Peyer's patch (tissue), 4 donors: Measurements from ENCODE around the gene IL10RB. TPM values are rescaled to one million over a fixed set of nuclear protein-coding genes. Genes with fewer than 3 reads are reported as not detected.
A peak's percentile ranks its signal among the peaks of the same experiment; 100 is the strongest.

Experiments used
- DNase-seq, 3 donors: peaks; one replicate each; pipeline ENCODE4 v3.0.0-alpha.2; 2017 to 2019
- H3K27ac ChIP-seq, 4 donors: fragments of 200-600 bp; sonication (generic); one replicate each; pipeline ENCODE4 v1.5.1; 2016 to 2019
- H3K27me3 ChIP-seq, 2 donors: fragments of 200-600 bp; sonication (generic); one replicate each; pipeline ENCODE4 v1.5.1; 2019
- H3K36me3 ChIP-seq, 3 donors: fragments of 200-600 bp; sonication (generic); one replicate each; pipeline ENCODE4 v1.5.1; 2016 to 2019
- H3K4me1 ChIP-seq, 4 donors: fragments of 200-600 bp; sonication (generic); one replicate each; pipeline ENCODE4 v1.5.1; 2016 to 2019
- H3K4me3 ChIP-seq, 4 donors: fragments of 200-600 bp; sonication (generic); 1 replicate in 3 of 4; 2 replicates in 1 of 4; pipeline ENCODE4 v1.5.1; 2016 to 2019; ENCODE audit warnings: mild to moderate bottlenecking in 1 of 4
- H3K9me3 ChIP-seq, 4 donors: fragments of 200-600 bp; sonication (generic); one replicate each; pipeline ENCODE4 v1.5.1; 2016 to 2019; ENCODE audit warnings: mild to moderate bottlenecking in 1 of 4
- CTCF ChIP-seq, 6 experiments: fragments of 450-650 bp in 4 of 6; fragments of 200-600 bp in 2 of 6; sonication (generic) in 1 of 6; IDR thresholded peaks; one replicate each; pipeline ENCODE4 v1.5.1; 2017 to 2019; ENCODE audit warnings: antibody characterized with exemption in 6 of 6, mild to moderate bottlenecking in 3 of 6, moderate library complexity in 1 of 6
- POLR2A ChIP-seq, 2 donors: fragments of 450-650 bp; IDR thresholded peaks; one replicate each; pipeline ENCODE4 v1.5.1; 2017; ENCODE audit warnings: antibody characterized with exemption in 2 of 2, mild to moderate bottlenecking in 2 of 2, moderate library complexity in 2 of 2
- total RNA-seq, 4 donors: library from RNA; depleted of rRNA; stranded (reverse); fragments of >200 nt; gene quantifications; one replicate each; pipeline ENCODE4 v1.1.0, GENCODE V29; 2016

The IL10RB gene
- total RNA-seq, 4 donors from 2014 or later: 6.6 to 95.6 (median 74.0) TPM

DNA sequence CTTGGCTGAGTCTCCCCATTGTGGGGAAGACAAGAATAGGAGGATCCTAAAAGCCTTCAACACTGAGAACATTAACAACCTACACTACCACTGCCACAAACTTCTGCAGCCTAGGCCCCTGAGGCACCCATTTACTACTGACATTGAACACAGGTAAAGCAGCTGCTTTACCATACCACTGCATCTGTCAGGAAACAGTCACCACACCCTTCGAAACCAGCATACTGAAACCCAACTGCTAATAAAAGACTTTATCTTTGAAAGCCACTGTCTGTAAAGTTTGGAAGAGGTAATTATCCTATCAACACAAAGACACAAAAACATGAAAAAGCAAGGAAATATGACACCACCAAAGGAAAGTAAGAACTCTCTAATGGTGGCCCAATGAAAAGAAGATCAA lies 66.0 kb downstream of the IL10RB start:
- TF ChIP-seq POLR2A (IDR thresholded peaks at IDR 0.05) (no peak), CTCF (IDR thresholded peaks at IDR 0.05) (no peak)
- Histone ChIP-seq H3K4me1 (peaks cover 0 to 19% (median 5%) of the 10 kb centered on the region in 4 donors), H3K27ac (peak overlapping the region in 1 of 4 donors; percentile 46), H3K4me3 (no peak overlapping the region), H3K9me3 (peaks cover 0 to 5% (median 0%) of the 10 kb centered on the region in 4 donors), H3K36me3 (peaks cover 0 to 10% (median 0%) of the 10 kb centered on the region in 3 donors), H3K27me3 (no peaks in the 10 kb centered on the region)
- DNase-seq: no peak

- Histone ChIP-seq H3K4me3 (no peak overlapping the region), H3K27ac (no peak overlapping the region), H3K9me3 (peaks cover 0 to 5% (median 0%) of the 10 kb centered on the region in 4 donors), H3K36me3 (peaks cover 0 to 12% (median 0%) of the 10 kb centered on the region in 3 donors), H3K27me3 (no peaks in the 10 kb centered on the region), H3K4me1 (peaks cover 0 to 11% (median 3%) of the 10 kb centered on the region in 4 donors)
- TF ChIP-seq CTCF (IDR thresholded peaks at IDR 0.05) (no peak), POLR2A (IDR thresholded peaks at IDR 0.05) (no peak)
- no peak for DNase-seq
Observed at GRCh38 chr21:33334191-33334590, 68.0 kb downstream of the IL10RB start.

DNA sequence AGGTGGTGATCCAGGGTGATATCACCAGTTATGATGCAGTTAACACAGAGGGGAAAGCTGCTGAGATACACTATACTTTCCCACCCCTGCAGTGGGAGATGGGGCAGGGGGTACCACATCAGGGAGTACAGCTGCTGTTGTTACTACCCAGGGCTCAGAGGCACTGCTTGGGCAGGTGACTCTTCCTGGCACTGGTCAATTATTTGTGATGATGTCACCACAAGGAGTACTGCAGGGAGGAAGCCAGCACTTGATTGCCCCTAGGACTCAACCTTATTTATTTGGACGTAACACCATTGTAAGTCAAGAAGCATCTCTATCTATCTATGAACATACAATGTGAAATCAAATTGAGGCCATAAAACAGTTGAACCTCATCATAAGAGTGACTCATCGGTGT lies 68.7 kb downstream of the IL10RB start:
- Histone ChIP-seq H3K27ac (no peak overlapping the region), H3K27me3 (no peaks in the 10 kb centered on the region), H3K36me3 (peaks cover 0 to 12% (median 0%) of the 10 kb centered on the region in 3 donors), H3K4me3 (no peak overlapping the region), H3K4me1 (peaks cover 0 to 11% (median 3%) of the 10 kb centered on the region in 4 donors), H3K9me3 (peaks cover 0 to 5% (median 0%) of the 10 kb centered on the region in 4 donors)
- DNase-seq: no peak
- TF ChIP-seq POLR2A (IDR thresholded peaks at IDR 0.05) (no peak), CTCF (IDR thresholded peaks at IDR 0.05) (no peak)

GRCh38 chr21:33339135-33339534 lies 73.0 kb downstream of the IL10RB start:
- TF ChIP-seq POLR2A (IDR thresholded peaks at IDR 0.05) (no peak), CTCF (IDR thresholded peaks at IDR 0.05) (no peak)
- Histone ChIP-seq H3K4me1 (peaks cover 0 to 6% (median 0%) of the 10 kb centered on the region in 4 donors), H3K27ac (no peak overlapping the region), H3K4me3 (no peak overlapping the region), H3K27me3 (no peaks in the 10 kb centered on the region), H3K36me3 (peaks cover 0 to 45% (median 0%) of the 10 kb centered on the region in 3 donors), H3K9me3 (no peaks in the 10 kb centered on the region)
- no peak for DNase-seq

DNA sequence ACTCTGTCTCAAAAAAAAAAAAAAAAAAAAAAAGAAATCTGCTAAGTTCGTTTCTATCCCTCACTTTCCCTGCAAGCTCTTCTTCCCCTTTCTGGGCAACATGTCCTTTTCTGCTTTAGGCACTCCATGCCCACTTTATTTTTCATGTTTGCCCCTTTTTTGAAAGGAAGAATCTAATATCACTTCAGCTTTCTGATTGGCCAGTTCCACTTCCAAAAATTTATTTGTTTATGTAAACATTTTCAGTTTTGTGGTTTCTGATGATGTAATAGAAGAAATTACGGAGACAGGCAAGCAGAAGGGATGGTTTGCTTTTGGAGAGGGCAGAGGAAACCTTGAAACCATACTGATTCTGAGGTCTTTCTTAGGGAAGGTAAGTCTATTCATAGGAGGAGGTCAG lies 73.8 kb downstream of the IL10RB start:
- H3K27ac ChIP-seq: no peak overlapping the region
- TF ChIP-seq CTCF (IDR thresholded peaks at IDR 0.05) (no peak), POLR2A (IDR thresholded peaks at IDR 0.05) (no peak)
- no peaks in the 10 kb centered on the region for H3K9me3 ChIP-seq

More for the DNA sequence above, 73.8 kb downstream of the IL10RB start:
- Histone ChIP-seq H3K4me3 (no peak overlapping the region), H3K4me1 (no peaks in the 10 kb centered on the region), H3K36me3 (peaks cover 0 to 49% (median 0%) of the 10 kb centered on the region in 3 donors), H3K27me3 (no peaks in the 10 kb centered on the region)
- no peak for DNase-seq
